ENCODE measurements around the gene OLFML1.

The OLFML1 gene

DNA sequence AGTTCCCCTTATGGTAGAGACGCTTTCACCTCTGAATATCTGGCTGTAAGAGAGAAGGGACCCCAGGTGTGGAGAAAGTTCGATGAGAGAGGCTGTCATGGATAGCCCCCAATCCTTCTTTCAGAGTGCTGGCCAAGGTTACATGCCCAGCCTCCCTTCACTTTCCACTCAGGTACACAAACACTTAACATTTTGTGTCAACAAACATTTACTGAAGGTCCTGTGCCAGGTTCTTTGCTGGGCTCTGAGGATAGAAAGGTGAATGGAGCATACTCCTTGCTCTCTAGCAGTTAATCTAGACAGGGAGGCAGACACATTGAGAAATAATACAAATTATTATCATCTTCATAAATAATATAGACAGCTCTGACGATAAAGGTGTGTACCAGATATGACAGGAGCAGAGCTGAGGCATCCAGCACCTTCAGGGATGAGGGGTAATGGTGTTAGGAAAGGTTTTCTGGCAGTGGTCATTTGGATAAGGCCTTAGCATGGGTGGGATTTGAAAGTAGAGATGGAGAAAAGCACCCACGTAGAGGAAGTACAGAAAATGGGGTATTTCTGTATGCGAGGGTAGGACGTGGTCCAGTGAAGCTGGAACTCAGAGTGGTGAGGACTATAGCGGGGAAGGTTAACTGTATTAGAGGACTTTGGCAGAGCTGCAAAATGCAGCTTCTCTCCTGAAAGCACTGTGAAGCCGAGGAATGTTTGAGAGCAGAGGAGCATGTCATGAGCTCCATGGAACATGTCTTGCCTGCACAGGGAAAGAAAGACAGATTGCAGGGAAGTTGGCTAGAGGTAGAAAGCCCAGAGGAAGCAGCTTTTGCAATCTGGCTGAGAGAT, 48.1 kb downstream of the OLFML1 start:
- DNase-seq: no peak

DNA sequence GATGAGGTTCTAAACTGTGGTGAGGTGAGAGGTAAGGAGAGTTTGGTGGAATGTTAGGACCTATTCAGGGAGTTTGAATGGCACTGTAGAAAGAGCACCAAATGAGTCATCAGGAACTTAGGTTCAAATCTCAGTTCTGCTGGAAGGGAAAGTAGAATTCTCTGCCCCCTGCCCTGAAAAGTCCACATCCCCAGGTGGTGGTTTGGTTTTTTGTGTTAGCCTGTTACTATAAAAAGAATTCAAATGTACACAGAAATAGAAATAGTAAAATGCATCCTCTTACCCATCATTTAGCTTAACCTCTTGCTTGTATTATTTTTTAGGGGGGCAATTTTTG, 48.7 kb downstream of the OLFML1 start:
- DNase-seq: no peak

GRCh38 chr11:7536100-7536499, 50.8 kb downstream of the OLFML1 start:
- DNase-seq: peak in 1 of 2 experiments; percentile 29

GRCh38 chr11:7537265-7537664, 52.0 kb downstream of the OLFML1 start:
- no peak for DNase-seq

DNA sequence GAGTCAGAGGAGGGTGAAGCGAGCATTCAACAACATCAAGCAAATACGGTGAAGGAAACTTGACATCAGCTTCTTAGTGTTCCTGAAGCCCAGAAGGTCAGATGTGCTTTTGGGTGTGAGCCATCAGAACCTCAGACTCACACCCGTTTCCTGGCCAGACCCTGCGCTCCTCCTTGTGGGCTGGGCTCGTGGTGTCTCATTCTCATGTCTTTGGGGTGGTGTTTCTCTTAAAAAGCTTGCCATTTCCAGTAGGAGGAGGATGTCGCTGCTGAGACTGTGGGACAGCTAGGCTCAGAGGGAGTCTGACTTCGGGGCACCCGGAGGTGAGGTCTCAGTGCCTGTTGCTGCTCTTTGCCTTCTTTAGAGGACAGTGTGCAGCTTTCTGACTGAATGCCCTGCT, 52.7 kb downstream of the OLFML1 start:
- DNase-seq: no peak

DNA sequence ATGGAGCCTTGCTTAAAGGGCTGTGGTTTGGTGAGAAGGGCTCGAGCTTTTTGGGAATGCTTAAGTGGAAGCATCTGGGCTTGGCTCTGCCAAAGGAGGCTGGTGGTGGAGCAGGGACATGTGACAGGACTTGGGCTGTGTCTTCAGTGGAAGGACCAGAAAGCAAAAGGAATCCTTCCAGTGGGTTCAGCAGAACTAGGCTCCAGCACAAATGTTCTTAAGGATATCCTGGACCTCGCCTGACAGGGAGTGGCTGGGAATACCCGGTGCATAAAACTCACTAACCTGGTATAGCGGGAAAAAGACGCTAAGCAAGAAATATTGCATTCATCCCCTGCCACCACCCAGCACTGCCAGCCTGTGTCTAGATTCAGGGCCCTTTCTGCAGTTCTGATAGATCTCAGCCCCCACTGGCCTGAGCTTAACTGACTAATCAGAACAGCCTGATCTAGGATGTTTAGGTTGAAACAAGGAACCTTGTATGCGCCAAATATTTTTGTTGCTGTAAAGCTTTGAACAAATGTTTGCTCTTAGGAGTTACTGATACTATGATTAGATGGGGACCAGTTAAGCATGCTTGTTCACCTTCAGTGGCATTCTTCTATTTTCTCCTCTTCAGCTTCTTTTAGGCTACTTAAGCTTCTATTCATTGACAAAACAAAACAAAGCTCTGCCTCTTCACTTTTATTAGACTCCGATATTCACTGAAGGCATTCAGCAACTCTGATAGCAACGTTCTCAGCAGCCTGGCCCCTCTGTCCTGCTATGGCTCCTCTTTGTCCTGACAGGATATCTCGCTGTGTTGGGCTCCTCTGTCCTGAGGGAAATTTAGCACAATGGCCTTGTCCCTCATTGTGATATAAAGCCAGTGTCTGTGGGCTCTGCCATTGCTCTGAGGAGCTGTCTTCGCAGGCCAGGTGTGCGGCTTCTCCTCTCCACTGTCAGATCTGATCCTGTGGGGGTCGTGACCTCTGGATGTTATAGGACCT, 53.5 kb downstream of the OLFML1 start:
- DNase-seq: no peak

GRCh38 chr11:7540830-7541555, 55.7 kb downstream of the OLFML1 start:
- no peak for DNase-seq

DNA sequence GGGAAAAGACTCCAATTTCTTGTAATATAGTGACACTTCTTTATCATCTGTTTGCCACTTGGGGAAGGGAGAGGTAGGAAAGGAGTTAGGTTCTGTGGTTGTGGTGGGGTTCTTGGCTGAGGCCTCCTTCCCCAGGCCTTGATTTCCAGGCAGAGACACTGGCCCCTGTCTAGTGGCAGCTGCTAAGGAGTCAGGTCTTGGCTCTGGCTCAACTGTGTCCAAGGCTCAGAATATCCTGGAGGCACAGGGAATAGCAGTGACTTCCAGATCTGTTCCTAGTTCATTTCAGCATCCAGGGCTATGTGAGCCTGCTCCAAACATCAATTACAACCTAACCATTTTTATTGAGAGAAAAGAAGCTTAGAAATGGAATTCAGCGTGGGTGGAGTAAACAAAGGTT, 58.0 kb downstream of the OLFML1 start:
- DNase-seq: no peak

DNA sequence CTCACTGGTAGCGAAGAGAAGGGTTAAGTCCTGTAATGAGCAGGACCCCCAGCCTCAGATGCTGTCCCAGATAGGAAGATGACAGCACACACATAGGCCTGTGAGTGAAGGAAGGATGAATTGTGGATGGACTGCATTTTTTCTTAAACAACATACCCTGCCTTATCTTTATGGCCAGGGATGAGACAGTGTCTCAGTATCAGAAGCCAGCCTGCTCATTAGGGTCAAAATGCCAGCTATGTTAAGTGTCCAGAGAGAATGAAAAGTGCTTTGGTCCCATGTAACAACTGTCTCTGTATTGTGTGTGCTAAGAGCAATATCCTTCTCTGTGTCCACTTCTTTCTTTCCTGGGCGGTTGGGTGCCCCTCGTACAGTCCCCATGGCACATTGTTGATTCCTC, 58.7 kb downstream of the OLFML1 start:
- no peak for DNase-seq

- DNase-seq: no peak
Measured at GRCh38 chr11:7545611-7546010, 60.3 kb downstream of the OLFML1 start.

GRCh38 chr11:7546324-7546791, 61.1 kb downstream of the OLFML1 start:
- DNase-seq: no peak

- no peak for DNase-seq
Measured at GRCh38 chr11:7547687-7548086, 62.4 kb downstream of the OLFML1 start.

- no peak for DNase-seq
Measured at GRCh38 chr11:7548659-7549274, 63.5 kb downstream of the OLFML1 start.

GRCh38 chr11:7549681-7550080, 64.4 kb downstream of the OLFML1 start:
- DNase-seq: no peak

DNA sequence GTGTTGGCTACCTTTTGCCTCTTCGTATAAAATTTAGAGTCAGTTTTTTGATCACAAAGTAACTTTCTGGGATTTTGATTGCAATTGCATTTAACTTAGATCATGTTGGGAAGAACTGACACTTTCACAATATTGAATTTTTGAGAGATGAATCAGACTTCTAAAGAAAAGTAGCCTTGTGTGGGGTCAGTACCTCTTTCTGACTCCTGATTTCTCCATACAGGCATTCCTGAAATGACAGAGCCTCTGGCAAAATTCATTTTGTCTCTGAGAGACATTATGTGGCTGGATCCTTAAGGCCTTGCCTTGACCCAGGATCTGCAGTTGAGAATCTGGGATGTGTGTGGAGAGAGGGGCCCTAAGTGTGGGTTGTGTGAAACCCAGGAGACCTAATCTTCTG, 66.3 kb downstream of the OLFML1 start:
- no peak for DNase-seq

- no peak for DNase-seq
Measured at GRCh38 chr11:7552666-7553065, 67.4 kb downstream of the OLFML1 start.

- DNase-seq: no peak
Measured at GRCh38 chr11:7555052-7555699, 69.9 kb downstream of the OLFML1 start.

DNA sequence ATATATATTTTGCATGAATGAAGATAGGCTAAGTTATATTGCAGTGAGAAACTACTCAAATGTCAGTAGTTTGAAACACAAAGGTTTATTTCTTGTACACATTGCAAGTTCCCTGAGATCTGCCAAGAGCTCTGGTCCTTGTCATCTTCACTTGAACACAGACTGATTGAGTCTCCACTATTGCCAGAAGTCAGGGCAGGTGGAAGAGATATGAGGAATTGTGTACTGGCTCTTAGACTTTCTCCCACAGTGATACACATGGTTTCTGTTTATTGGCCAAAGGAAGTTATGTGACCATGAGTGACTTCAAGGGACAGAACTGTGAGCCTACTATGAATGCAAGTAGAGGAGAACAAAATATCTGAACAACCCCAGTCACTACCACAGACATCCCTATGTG, 72.7 kb downstream of the OLFML1 start:
- DNase-seq: no peak

GRCh38 chr11:7559398-7560283, 74.3 kb downstream of the OLFML1 start:
- DNase-seq: no peak
